ENCODE data around the gene CACYBP. TPM values are rescaled to one million over a fixed set of nuclear protein-coding genes. Genes with fewer than 3 reads are reported as not detected.

Gene CACYBP
- total RNA-seq, 1 donor from 2014 or later, result 136 TPM

DNA sequence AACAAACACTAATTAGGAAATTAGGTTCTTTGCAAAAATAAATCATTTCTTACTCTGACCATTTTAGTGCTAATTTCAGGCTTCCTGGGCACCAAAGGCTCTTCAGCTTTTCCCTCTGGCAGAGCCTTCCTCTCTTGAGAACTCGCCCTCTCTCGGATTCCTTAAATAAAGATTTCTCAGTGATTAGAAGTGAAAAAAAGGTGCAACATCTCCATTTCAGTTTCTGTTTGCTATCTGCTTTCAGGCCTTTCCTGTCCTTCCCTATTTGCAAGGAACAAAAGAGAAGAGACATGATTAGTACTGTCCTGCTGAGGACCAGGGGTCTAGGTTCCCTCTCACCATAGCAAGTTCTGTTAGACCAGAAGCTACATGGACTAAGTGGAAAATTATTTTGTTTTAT, 27.8 kb upstream of the CACYBP start:
- Histone ChIP-seq H3K4me3 (ENCODE audit: low read length in 3 of 3) (no peak overlapping the region), H3K36me3 (ENCODE audit: control insufficient read depth in 3 of 3, insufficient read depth in 3 of 3, low read length in 3 of 3) (peaks cover 0 to 3% (median 0%) of the 10 kb centered on the region in 3 donors), H3K9ac (ENCODE audit: low read depth in 1 of 3, low read length in 3 of 3) (no peak overlapping the region), H3K9me3 (ENCODE audit: control insufficient read depth in 3 of 3, low read length in 3 of 3) (no peaks in the 10 kb centered on the region), H3K4me1 (ENCODE audit: control insufficient read depth in 3 of 3, insufficient read depth in 3 of 3, low read length in 3 of 3) (peaks cover 0 to 3% (median 0%) of the 10 kb centered on the region in 3 donors), H3K27ac (ENCODE audit: low read depth, low read length) (no peak overlapping the region), H3K27me3 (ENCODE audit: control insufficient read depth in 3 of 3, insufficient read depth in 3 of 3, low read length in 3 of 3) (no peaks in the 10 kb centered on the region)

DNA sequence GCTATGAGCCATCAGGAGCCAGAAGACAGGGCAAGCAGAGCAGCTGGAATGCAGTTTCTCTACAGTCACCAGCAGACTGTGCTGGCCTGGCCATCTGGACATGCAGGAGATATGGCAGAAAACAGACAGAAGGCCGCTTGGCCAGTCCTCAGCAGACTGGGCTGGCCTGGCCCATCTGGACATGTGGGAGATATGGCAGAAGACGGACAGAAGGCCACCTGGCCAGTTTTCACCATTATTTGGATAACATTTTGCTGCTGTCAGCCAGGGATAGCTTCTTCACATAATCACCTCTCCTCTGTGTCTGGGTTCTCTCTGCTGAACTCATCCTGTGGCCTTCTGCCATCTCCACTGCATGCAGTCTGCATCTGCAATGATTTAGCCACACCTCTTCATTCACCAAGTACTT, 25.0 kb upstream of the CACYBP start:
- Histone ChIP-seq H3K9me3 (ENCODE audit: control insufficient read depth in 3 of 3, low read length in 3 of 3) (no peaks in the 10 kb centered on the region), H3K27ac (ENCODE audit: low read depth, low read length) (no peak overlapping the region), H3K4me3 (ENCODE audit: low read length in 3 of 3) (no peak overlapping the region), H3K4me1 (ENCODE audit: control insufficient read depth in 3 of 3, insufficient read depth in 3 of 3, low read length in 3 of 3) (peaks cover 0 to 3% (median 0%) of the 10 kb centered on the region in 3 donors), H3K9ac (ENCODE audit: low read depth in 1 of 3, low read length in 3 of 3) (no peak overlapping the region), H3K36me3 (ENCODE audit: control insufficient read depth in 3 of 3, insufficient read depth in 3 of 3, low read length in 3 of 3) (peaks cover under 1 to 4% (median 3%) of the 10 kb centered on the region in 3 donors), H3K27me3 (ENCODE audit: control insufficient read depth in 3 of 3, insufficient read depth in 3 of 3, low read length in 3 of 3) (no peaks in the 10 kb centered on the region)

DNA sequence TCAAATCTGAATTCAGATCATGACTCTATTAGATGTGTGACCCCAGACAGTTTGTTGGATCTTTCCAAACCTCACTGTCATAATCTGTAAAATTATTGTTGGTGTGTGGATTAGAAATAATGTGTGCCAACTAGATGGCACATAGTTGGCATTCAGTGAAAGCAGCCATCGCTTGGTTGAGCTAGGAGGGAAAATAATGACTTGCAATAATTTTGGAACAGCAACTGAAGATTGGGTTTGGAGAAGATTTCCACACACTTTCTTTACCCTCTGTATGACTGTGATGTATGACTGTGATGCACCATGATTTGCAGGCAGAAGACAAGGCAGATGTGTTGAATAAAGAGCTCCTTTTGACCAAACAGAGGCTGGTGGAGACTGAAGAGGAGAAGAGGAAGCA, 24.0 kb upstream of the CACYBP start:
- Histone ChIP-seq H3K4me3 (ENCODE audit: low read length in 3 of 3) (no peak overlapping the region), H3K4me1 (ENCODE audit: control insufficient read depth in 3 of 3, insufficient read depth in 3 of 3, low read length in 3 of 3) (peaks cover 0 to 3% (median 0%) of the 10 kb centered on the region in 3 donors), H3K9ac (ENCODE audit: low read depth in 1 of 3, low read length in 3 of 3) (no peak overlapping the region), H3K27ac (ENCODE audit: low read depth, low read length) (no peak overlapping the region), H3K9me3 (ENCODE audit: control insufficient read depth in 3 of 3, low read length in 3 of 3) (no peaks in the 10 kb centered on the region), H3K27me3 (ENCODE audit: control insufficient read depth in 3 of 3, insufficient read depth in 3 of 3, low read length in 3 of 3) (no peaks in the 10 kb centered on the region), H3K36me3 (ENCODE audit: control insufficient read depth in 3 of 3, insufficient read depth in 3 of 3, low read length in 3 of 3) (peaks cover 0 to 4% (median 3%) of the 10 kb centered on the region in 3 donors)

DNA sequence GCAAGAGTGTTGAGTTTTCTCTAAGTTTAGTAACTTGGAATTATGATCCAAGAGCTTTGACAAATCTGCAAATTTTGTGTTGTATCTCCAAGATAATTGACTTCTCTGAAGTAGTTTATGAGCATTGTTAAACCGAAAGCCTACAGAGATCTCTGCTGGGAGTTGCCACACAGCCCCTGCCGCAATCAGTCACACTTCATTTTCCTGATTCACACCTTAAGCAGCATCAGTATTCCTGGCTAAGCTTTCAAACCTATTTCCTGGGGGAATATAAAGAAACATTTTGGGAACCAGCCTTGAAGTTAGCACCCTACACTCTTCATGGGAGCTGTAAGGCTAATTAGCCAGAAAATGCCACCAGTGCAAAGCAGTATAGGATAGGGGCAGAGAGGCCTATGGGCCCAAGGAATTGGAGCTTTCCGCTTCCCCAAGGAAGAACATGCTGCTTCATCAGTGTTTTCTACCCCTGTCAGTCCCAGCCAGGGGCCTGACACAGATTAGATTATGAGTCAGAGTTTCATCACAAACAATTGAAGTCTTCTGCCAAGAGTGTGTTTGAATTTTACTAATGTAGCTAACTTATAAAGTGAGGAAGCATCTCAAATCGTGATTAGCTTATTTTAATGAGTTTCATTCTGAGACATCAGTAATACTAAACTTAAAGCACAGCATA, 23.2 kb upstream of the CACYBP start:
- Histone ChIP-seq H3K36me3 (ENCODE audit: control insufficient read depth in 3 of 3, insufficient read depth in 3 of 3, low read length in 3 of 3) (peaks cover 0 to 4% (median 3%) of the 10 kb centered on the region in 3 donors), H3K9me3 (ENCODE audit: control insufficient read depth in 3 of 3, low read length in 3 of 3) (no peaks in the 10 kb centered on the region), H3K9ac (ENCODE audit: low read depth in 1 of 3, low read length in 3 of 3) (no peak overlapping the region), H3K27me3 (ENCODE audit: control insufficient read depth in 3 of 3, insufficient read depth in 3 of 3, low read length in 3 of 3) (no peaks in the 10 kb centered on the region), H3K4me1 (ENCODE audit: control insufficient read depth in 3 of 3, insufficient read depth in 3 of 3, low read length in 3 of 3) (peaks cover 0 to 3% (median 0%) of the 10 kb centered on the region in 3 donors), H3K27ac (ENCODE audit: low read depth, low read length) (no peak overlapping the region), H3K4me3 (ENCODE audit: low read length in 3 of 3) (no peak overlapping the region)

DNA sequence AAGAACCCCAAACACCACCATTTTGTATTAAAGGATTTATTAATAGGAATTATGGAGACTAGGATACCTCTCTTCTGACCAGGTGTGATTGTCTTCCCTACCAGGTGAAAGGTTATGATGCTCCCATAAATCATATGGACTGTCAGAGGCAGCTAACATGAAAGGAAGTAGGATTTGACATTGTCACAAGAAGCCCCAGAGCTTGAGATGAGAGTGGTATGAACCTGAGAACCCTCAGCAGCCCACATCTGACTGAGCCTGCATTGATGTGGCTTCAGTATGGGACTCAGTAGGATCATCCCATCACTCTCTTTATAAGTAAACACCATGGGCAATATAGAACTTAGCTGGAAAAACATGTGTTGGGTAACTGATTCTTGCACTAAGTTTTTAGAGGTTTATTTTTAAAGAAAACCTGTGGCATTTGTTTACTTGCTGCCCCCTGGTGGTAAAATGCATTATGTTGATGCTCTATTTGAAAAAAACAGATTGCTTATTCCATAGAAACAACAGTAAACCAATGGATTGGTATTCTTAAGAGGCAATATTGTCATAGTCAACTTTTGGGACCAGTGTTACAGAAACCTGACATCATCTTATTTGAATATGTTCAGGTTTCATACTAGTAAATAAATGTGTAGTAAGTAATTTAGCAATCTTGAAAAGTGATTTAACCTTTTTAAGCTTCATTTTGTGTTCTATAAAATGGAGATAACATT, 16.6 kb upstream of the CACYBP start:
- Histone ChIP-seq H3K27me3 (ENCODE audit: control insufficient read depth in 3 of 3, insufficient read depth in 3 of 3, low read length in 3 of 3) (no peaks in the 10 kb centered on the region), H3K4me3 (ENCODE audit: low read length in 3 of 3) (no peak overlapping the region), H3K36me3 (ENCODE audit: control insufficient read depth in 3 of 3, insufficient read depth in 3 of 3, low read length in 3 of 3) (peaks cover 0 to 4% (median 3%) of the 10 kb centered on the region in 3 donors), H3K9me3 (ENCODE audit: control insufficient read depth in 3 of 3, low read length in 3 of 3) (no peaks in the 10 kb centered on the region), H3K4me1 (ENCODE audit: control insufficient read depth in 3 of 3, insufficient read depth in 3 of 3, low read length in 3 of 3) (no peaks in the 10 kb centered on the region), H3K27ac (ENCODE audit: low read depth, low read length) (no peak overlapping the region), H3K9ac (ENCODE audit: low read depth in 1 of 3, low read length in 3 of 3) (no peak overlapping the region)

DNA sequence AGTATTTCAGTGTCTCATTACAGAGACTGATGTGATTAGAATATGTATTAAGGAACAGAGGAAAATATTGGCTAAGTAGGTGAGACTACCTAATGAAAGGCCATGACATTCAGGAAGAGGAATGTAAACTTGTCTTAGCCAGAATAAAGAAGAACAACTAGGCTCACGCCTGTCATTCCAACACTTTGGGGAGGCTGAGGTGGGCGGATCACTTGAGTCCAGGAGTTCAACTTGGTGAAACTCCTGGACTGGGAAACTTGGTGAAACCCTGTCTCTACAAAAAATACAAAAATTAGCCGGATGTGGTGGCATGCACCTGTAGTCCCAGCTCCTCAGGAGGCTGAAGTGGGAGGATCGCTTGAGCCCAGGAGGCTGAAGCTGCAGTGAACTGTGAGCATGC, 14.8 kb upstream of the CACYBP start:
- H3K27me3 ChIP-seq (ENCODE audit: control insufficient read depth in 3 of 3, insufficient read depth in 3 of 3, low read length in 3 of 3), result no peaks in the 10 kb centered on the region
- H3K4me3 ChIP-seq (ENCODE audit: low read length in 3 of 3), result no peak overlapping the region
- no peaks in the 10 kb centered on the region for H3K36me3 ChIP-seq (ENCODE audit: control insufficient read depth in 3 of 3, insufficient read depth in 3 of 3, low read length in 3 of 3)
- no peak overlapping the region for H3K27ac ChIP-seq (ENCODE audit: low read depth, low read length)
- H3K9ac ChIP-seq (ENCODE audit: low read depth in 1 of 3, low read length in 3 of 3), result no peak overlapping the region
- no peaks in the 10 kb centered on the region for H3K9me3 ChIP-seq (ENCODE audit: control insufficient read depth in 3 of 3, low read length in 3 of 3)
- H3K4me1 ChIP-seq (ENCODE audit: control insufficient read depth in 3 of 3, insufficient read depth in 3 of 3, low read length in 3 of 3), result peaks cover 0 to 3% (median 1%) of the 10 kb centered on the region in 3 donors

DNA sequence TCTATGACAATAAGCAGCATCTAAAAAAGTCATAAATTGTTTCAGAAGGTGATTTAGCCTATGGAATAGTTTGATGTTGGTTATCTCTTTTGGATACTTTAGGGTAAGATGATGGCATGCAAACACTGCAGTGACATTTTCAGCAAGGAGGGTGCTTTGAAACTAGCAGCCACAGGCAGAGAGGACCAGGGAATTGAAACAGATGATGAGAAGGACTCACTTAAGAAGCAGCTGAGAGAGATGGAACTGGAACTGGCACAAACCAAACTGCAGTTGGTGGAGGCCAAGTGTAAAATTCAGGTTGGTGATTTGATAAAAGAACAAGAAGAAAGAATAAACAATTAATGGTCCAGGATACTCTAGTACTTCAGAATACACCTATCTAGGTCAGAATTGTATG, 11.2 kb upstream of the CACYBP start:
- H3K27me3 ChIP-seq (ENCODE audit: control insufficient read depth in 3 of 3, insufficient read depth in 3 of 3, low read length in 3 of 3), result no peaks in the 10 kb centered on the region
- no peak overlapping the region for H3K27ac ChIP-seq (ENCODE audit: low read depth, low read length)
- H3K9ac ChIP-seq (ENCODE audit: low read depth in 1 of 3, low read length in 3 of 3), result no peak overlapping the region
- no peaks in the 10 kb centered on the region for H3K36me3 ChIP-seq (ENCODE audit: control insufficient read depth in 3 of 3, insufficient read depth in 3 of 3, low read length in 3 of 3)
- peaks cover 0 to 4% (median 2%) of the 10 kb centered on the region in 3 donors for H3K4me1 ChIP-seq (ENCODE audit: control insufficient read depth in 3 of 3, insufficient read depth in 3 of 3, low read length in 3 of 3)
- no peaks in the 10 kb centered on the region for H3K9me3 ChIP-seq (ENCODE audit: control insufficient read depth in 3 of 3, low read length in 3 of 3)
- no peak overlapping the region for H3K4me3 ChIP-seq (ENCODE audit: low read length in 3 of 3)

DNA sequence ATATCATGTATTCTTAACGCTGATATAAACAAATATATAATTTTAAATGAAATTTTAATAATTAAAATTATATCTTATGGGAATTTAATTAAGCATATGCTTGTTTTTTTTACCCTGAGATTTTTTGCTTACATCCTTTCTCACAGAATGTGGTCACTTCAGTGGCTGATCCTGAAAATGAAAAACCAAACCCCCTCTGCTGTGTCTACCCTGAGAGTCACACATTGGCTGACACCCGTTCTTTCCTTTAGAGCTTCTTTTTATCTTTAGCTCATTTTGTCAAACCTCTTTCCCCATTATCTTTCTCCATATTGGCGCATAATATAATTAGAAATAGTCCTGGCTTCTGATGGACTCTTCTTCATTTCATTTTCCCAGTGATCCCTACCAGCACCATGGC, 10.8 kb upstream of the CACYBP start:
- Histone ChIP-seq H3K27ac (ENCODE audit: low read depth, low read length) (no peak overlapping the region), H3K9ac (ENCODE audit: low read depth in 1 of 3, low read length in 3 of 3) (no peak overlapping the region), H3K36me3 (ENCODE audit: control insufficient read depth in 3 of 3, insufficient read depth in 3 of 3, low read length in 3 of 3) (no peaks in the 10 kb centered on the region), H3K4me1 (ENCODE audit: control insufficient read depth in 3 of 3, insufficient read depth in 3 of 3, low read length in 3 of 3) (peaks cover 0 to 4% (median 2%) of the 10 kb centered on the region in 3 donors), H3K27me3 (ENCODE audit: control insufficient read depth in 3 of 3, insufficient read depth in 3 of 3, low read length in 3 of 3) (no peaks in the 10 kb centered on the region), H3K9me3 (ENCODE audit: control insufficient read depth in 3 of 3, low read length in 3 of 3) (no peaks in the 10 kb centered on the region), H3K4me3 (ENCODE audit: low read length in 3 of 3) (no peak overlapping the region)

DNA sequence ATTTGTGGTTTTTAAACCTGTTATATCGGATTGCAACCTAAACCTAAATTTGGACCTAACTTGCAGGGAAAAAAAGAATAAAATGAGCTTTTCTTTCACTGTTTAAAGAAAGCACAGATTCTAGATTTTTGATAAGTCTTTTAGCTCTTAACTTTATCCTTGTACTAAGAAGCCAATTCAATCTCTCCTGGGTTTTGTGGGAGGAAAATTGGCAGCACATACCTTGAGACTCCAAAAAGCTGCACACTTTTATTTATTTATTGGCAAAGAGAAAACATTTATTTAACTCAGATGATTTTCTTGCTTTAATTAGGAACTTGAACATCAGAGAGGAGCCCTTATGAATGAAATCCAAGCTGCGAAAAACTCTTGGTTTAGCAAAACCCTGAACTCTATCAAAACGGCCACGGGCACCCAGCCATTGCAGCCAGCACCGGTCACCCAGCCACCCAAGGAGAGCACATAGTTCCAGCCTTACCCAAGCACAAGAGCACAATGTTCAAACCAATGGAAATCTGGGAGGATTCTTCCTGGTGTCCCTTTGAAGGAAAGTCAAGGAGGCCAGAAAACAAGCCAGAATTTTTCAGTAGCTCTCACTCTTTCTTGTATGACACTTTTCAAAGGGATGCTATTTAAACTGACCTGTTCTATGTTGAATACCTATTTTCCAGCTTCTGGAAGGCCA, 10.1 kb upstream of the CACYBP start:
- peak overlapping the region; percentile 11 to 88 (median 45) for H3K4me3 ChIP-seq (ENCODE audit: low read length in 3 of 3)
- H3K27ac ChIP-seq (ENCODE audit: low read depth, low read length), result no peak overlapping the region
- H3K4me1 ChIP-seq (ENCODE audit: control insufficient read depth in 3 of 3, insufficient read depth in 3 of 3, low read length in 3 of 3), result peaks cover 0 to 4% (median 2%) of the 10 kb centered on the region in 3 donors
- peak overlapping the region in 2 of 3 donors; percentile 17 to 83 for H3K9ac ChIP-seq (ENCODE audit: low read depth in 1 of 3, low read length in 3 of 3)
- H3K9me3 ChIP-seq (ENCODE audit: control insufficient read depth in 3 of 3, low read length in 3 of 3), result no peaks in the 10 kb centered on the region
- H3K27me3 ChIP-seq (ENCODE audit: control insufficient read depth in 3 of 3, insufficient read depth in 3 of 3, low read length in 3 of 3), result no peaks in the 10 kb centered on the region
- no peaks in the 10 kb centered on the region for H3K36me3 ChIP-seq (ENCODE audit: control insufficient read depth in 3 of 3, insufficient read depth in 3 of 3, low read length in 3 of 3)

Data from skeletal muscle tissue (tissue), 4 donors.